Esophagus muscularis mucosa (tissue), 3 donors: ENCODE data around the gene PAQR4.

ENCODE experiments used
- CTCF ChIP-seq, 3 experiments: fragments of 200-600 bp in 2 of 3; fragments of 450-650 bp in 1 of 3; sonication (generic) in 2 of 3; IDR thresholded peaks; one replicate each; pipeline ENCODE4 v1.5.1; 2017 to 2019; ENCODE audit warnings: antibody characterized with exemption in 3 of 3, mild to moderate bottlenecking in 2 of 3, moderate library complexity in 1 of 3
- POLR2A ChIP-seq: fragments of 450-650 bp; IDR thresholded peaks from one replicate; pipeline ENCODE4 v1.6.1; 2017; ENCODE audit warnings: antibody characterized with exemption, moderate library complexity, mild to moderate bottlenecking, low read depth
- POLR2AphosphoS5 ChIP-seq, 2 donors: sonication (generic); formaldehyde crosslinking; IDR thresholded peaks; one replicate each; pipeline ENCODE4 v1.6.1; 2017; ENCODE audit warnings: antibody characterized with exemption in 2 of 2

- TF ChIP-seq POLR2A = no peak
- TF ChIP-seq CTCF (IDR thresholded peaks at IDR 0.05) = no peak
- TF ChIP-seq POLR2AphosphoS5 (IDR thresholded peaks at IDR 0.05) = no peak
Observed at GRCh38 chr16:2976201-2976600, 7.1 kb downstream of the PAQR4 start.
